ENCODE results near the gene RUVBL2. TPM values are rescaled to one million over a fixed set of nuclear protein-coding genes. Genes with fewer than 3 reads are reported as not detected.

The RUVBL2 gene
- total and polyA plus RNA-seq, 2 donors (not counting 3 experiments of a cell fraction or from before 2014, with no cell fraction given): 115 to 185 TPM

- Histone ChIP-seq H4K20me1 (replicated peaks; ENCODE audit: control insufficient read depth, extremely low read depth, insufficient read depth, low read length) (peaks cover 3% of the 10 kb centered on the region), H2AFZ (ENCODE audit: low read depth, low read length) (no peak overlapping the region), H3K4me1 (ENCODE audit: control insufficient read depth, extremely low read depth, insufficient read depth, low read length) (peaks cover 25% of the 10 kb centered on the region), H3K79me2 (ENCODE audit: control insufficient read depth, insufficient read depth, low read length) (peaks cover 21% of the 10 kb centered on the region), H3K4me3 (replicated peaks in 1 of 3; ENCODE audit: insufficient read depth in 1 of 3, low read depth in 1 of 3, low read length in 3 of 3) (no peak overlapping the region), H3K27me3 (ENCODE audit: control insufficient read depth in 2 of 2, insufficient read depth in 2 of 2, low read length in 2 of 2) (no peaks in the 10 kb centered on the region), H3K9me3 (replicated peaks; ENCODE audit: control insufficient read depth, insufficient read depth, low read length) (no peaks in the 10 kb centered on the region), H3K4me2 (ENCODE audit: insufficient read depth, low read length) (no peak overlapping the region), H3K27ac (ENCODE audit: insufficient read depth, low read depth, low read length) (no peak overlapping the region), H3K36me3 (ENCODE audit: control insufficient read depth in 2 of 2, extremely low read depth in 1 of 2, insufficient read depth in 2 of 2, low read length in 2 of 2) (peaks cover 0 to under 1% of the 10 kb centered on the region in 2 experiments), H3K9me1 (replicated peaks; ENCODE audit: control insufficient read depth, extremely low read depth, insufficient read depth, low read length) (no peaks in the 10 kb centered on the region), H3K9ac (replicated peaks; ENCODE audit: extremely low read depth, insufficient read depth, low read length) (no peak overlapping the region)
- dilution Hi-C loops (cut with MboI; ENCODE audit: extremely low pct_ligation_motif_present, low sequenced_read_pairs): no loop called here
- POLR2A ChIA-PET: interaction anchor here (1.4 kb wide), 1 partner anchor 87 kb away, joined by 8 read pairs; no protein-coding TSS in a partner anchor
- no TSS peak for BruUV-seq (replicated peaks)
- CTCF ChIA-PET: interaction anchor here (0.9 to 1.2 kb wide), 2 partner anchors 9 to 166 kb away, joined by 3 to 5 read pairs; no protein-coding TSS in a partner anchor
- FAIRE-seq (no peak), DNase-seq (ENCODE audit: low read depth, low spot score) (no peak)
- TF ChIP-seq JUN (IDR thresholded peaks at IDR 0.05; ENCODE audit: borderline replicate concordance, insufficient read depth, insufficient read length, low read depth): no peak
- TF ChIP-seq POLR2AphosphoS5 (IDR thresholded peaks at IDR 0.05; ENCODE audit: insufficient read depth, low read depth, low read length): no peak
- no peak for TF ChIP-seq FOS (IDR thresholded peaks at IDR 0.05; ENCODE audit: borderline replicate concordance, insufficient read depth, low read length)
- no peak for TF ChIP-seq POLR2A (IDR thresholded peaks at IDR 0.05; ENCODE audit: low read depth, low read length)
- no peak for TF ChIP-seq GATA2 (IDR thresholded peaks at IDR 0.05; ENCODE audit: insufficient read depth, insufficient read length, low read depth, low read length)
- no peak for TF ChIP-seq MAX (IDR thresholded peaks at IDR 0.05; ENCODE audit: insufficient read depth, insufficient read length)
- intact Hi-C loops (cut with micrococcal nuclease): no loop called here
These were observed 32.0 kb upstream of the RUVBL2 start for GRCh38 chr19:48961673-48962028.

- Histone ChIP-seq H3K27ac (ENCODE audit: insufficient read depth, low read depth, low read length) (peak overlapping the region; percentile 21), H3K36me3 (ENCODE audit: control insufficient read depth in 2 of 2, extremely low read depth in 1 of 2, insufficient read depth in 2 of 2, low read length in 2 of 2) (peaks cover 3 to 4% of the 10 kb centered on the region in 2 experiments), H2AFZ (ENCODE audit: low read depth, low read length) (no peak overlapping the region), H3K9me3 (replicated peaks; ENCODE audit: control insufficient read depth, insufficient read depth, low read length) (no peaks in the 10 kb centered on the region), H3K79me2 (ENCODE audit: control insufficient read depth, insufficient read depth, low read length) (peaks cover 21% of the 10 kb centered on the region), H3K9me1 (replicated peaks; ENCODE audit: control insufficient read depth, extremely low read depth, insufficient read depth, low read length) (no peaks in the 10 kb centered on the region), H3K9ac (replicated peaks; ENCODE audit: extremely low read depth, insufficient read depth, low read length) (no peak overlapping the region), H4K20me1 (replicated peaks; ENCODE audit: control insufficient read depth, extremely low read depth, insufficient read depth, low read length) (peaks cover 3% of the 10 kb centered on the region), H3K4me3 (replicated peaks in 1 of 3; ENCODE audit: insufficient read depth in 1 of 3, low read depth in 1 of 3, low read length in 3 of 3) (no peak overlapping the region), H3K4me2 (ENCODE audit: insufficient read depth, low read length) (no peak overlapping the region), H3K4me1 (ENCODE audit: control insufficient read depth, extremely low read depth, insufficient read depth, low read length) (peaks cover 25% of the 10 kb centered on the region), H3K27me3 (ENCODE audit: control insufficient read depth in 2 of 2, insufficient read depth in 2 of 2, low read length in 2 of 2) (no peaks in the 10 kb centered on the region)
- peak; percentile 38 for FAIRE-seq
- ChIA-PET CTCF (interaction anchor here (0.9 to 1.2 kb wide), 2 partner anchors 8 to 167 kb away, joined by 3 to 5 read pairs; no protein-coding TSS in a partner anchor), POLR2A (interaction anchor here (1.4 kb wide), 1 partner anchor 88 kb away, joined by 8 read pairs; no protein-coding TSS in a partner anchor)
- dilution Hi-C loops (cut with MboI; ENCODE audit: extremely low pct_ligation_motif_present, low sequenced_read_pairs) (no loop called here), intact Hi-C loops (cut with micrococcal nuclease) (no loop called here)
- DNase-seq (ENCODE audit: low read depth, low spot score): no peak
- BruUV-seq (replicated peaks): no TSS peak
- no peak for TF ChIP-seq CTCF (IDR thresholded peaks at IDR 0.05; ENCODE audit: extremely low read depth in 1 of 2, insufficient read depth in 1 of 2, low read depth in 1 of 2, low read length in 2 of 2)
- TF ChIP-seq POLR2AphosphoS5 (IDR thresholded peaks at IDR 0.05; ENCODE audit: insufficient read depth, low read depth, low read length): peak; percentile 84
- TF ChIP-seq POLR2A (IDR thresholded peaks at IDR 0.05; ENCODE audit: low read depth, low read length): peak; percentile 94
These were observed 31.4 kb upstream of the RUVBL2 start for GRCh38 chr19:48962029-48962848.
